Coronary artery (tissue), 2 donors: ENCODE measurements around the gene ANK3.
A peak's percentile ranks its signal among the peaks of the same experiment; 100 is the strongest.

Experiments used
- DNase-seq: peaks from one replicate; pipeline ENCODE4 v3.0.0-alpha.2; 2017; ENCODE audit warnings: low spot score
- H3K27ac ChIP-seq, 2 donors: fragments of 200-600 bp; sonication (generic); one replicate each; pipeline ENCODE4 v1.5.1; 2016 to 2019
- H3K4me3 ChIP-seq: fragments of 200-600 bp; sonication (generic); 2 replicates; pipeline ENCODE4 v1.5.1; 2016; ENCODE audit warnings: mild to moderate bottlenecking, moderate library complexity
- CTCF ChIP-seq: fragments of 200-600 bp; sonication (generic); IDR thresholded peaks from one replicate; pipeline ENCODE4 v1.5.1; 2019; ENCODE audit warnings: antibody characterized with exemption

ANK3 gene

DNA sequence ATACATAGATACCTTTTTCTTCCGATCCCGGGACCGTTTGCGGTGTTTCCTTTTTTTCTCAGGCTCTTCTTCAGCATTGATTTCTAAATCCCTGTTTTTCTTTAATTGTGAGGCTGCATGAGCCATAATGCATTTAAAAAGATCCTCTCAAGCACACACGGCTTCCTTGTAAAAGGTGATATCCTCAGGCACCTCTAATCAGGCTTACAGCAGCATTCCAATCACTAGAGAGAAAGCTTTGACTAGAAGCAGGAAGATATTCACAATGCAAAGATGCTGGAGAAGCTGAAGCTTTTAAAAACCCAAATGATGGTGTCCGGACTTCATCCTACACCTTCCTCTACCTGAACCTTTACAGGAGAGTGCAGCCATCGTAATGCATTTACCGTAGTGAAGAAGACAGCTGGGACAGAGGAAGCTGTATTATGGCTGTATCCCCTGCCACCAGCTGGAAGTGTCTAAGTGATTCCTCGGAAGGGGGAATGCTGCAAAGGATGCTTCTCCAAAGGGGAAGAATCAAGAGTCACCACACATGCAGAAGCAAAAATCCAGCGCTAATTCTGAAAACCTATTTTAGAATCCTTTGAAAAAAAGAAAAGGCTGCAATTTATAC is at the start of gene ANK3:
Gene ANK3 (minus strand): TSS at position 463 of the 613 bp plus-strand sequence. CDS start 337 bp downstream, at position 126.
- no peak for DNase-seq
- Histone ChIP-seq H3K4me3 (no peak within 1 kb of the TSS), H3K27ac (no peak within 1 kb of the TSS)
- TF ChIP-seq CTCF = no peak

GRCh38 chr10:60434418-60435046 is 44.9 kb upstream of the ANK3 start:
- Histone ChIP-seq H3K27ac (no peak overlapping the region), H3K4me3 (no peak overlapping the region)
- TF ChIP-seq CTCF = peak; percentile 45
- no peak for DNase-seq

DNA sequence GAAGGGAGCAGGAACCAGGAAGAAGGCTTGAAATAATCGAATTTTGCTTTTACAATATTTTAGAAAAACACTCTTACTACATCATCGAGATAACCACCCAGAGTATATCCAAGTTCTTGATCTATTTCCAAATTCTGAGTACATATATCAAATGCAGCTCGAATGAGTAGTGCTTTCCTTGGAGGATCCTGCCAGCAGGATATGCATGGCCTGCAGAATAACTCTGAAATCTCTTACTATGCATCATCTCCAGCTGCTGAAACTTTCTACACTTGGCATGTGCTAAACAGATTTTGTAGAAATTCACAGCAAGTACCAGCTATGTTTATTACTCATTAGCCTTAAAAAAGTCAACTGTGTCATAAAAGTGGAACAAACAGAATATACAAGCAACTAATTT is 44.0 kb upstream of the ANK3 start:
- DNase-seq = no peak
- TF ChIP-seq CTCF = no peak
- no peak overlapping the region for H3K4me3 ChIP-seq
- peak overlapping the region; percentile 32 to 58 for H3K27ac ChIP-seq

- TF ChIP-seq CTCF = no peak
- Histone ChIP-seq H3K27ac (peak overlapping the region; percentile 36 to 43), H3K4me3 (no peak overlapping the region)
- no peak for DNase-seq
Observed at GRCh38 chr10:60430836-60431597, 41.3 kb upstream of the ANK3 start.

DNA sequence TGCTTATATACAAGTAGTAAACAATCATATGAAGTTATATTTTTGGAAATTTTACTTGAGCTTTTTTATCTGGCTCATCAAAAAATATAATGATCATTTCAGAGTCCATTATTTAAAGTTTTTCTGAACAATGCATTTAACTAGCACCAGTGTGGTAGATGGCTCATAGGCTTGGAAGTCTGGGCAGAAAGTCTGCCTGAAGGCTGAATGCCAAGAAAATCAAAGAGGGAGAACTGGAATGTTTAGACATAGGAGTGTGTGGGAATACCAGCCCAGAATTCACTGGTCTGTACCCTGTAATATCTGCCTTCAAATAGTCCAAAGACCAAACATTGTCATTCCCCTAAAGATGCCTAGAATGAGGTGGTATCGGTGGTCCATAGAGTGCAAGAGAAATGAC is 40.3 kb upstream of the ANK3 start:
- peak overlapping the region; percentile 43 to 78 for H3K27ac ChIP-seq

DNA sequence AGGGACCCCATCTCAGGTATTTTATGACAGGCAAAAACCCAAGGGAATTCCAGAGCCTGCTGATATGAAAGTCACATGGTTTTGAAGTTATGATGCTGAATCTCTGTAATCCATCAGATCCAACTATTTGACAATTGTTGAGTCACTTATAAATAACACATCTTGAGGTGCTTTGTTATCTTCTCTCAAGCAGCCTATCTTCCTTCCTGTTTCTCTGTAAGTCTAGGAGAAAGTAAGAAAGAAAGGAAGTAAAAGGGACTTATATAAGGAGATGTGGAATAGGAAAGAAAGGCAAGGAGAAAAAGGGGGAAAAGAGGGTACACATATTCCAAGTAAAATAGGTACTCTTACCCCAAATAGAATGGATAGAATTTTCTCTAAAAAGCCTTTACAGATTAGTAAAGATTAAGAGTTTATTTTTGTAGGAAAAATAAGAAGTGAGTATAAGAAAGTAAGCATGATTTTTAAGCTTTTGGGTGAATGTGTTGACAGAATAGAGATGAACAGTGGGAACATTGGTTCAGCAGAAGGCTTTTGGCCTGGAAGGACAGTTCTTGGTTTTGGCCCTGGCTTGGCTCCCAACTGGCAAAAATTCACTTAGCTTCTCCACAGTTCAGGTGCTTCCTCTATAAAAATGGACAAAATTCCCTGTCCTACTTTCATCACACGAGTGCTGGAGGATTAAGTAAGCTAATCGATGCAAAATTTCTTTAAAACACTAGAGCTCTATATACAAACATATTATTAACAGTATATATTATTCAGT is 39.6 kb upstream of the ANK3 start:
- TF ChIP-seq CTCF = no peak
- no peak for DNase-seq
- no peak overlapping the region for H3K4me3 ChIP-seq
- peak overlapping the region; percentile 43 to 78 for H3K27ac ChIP-seq

More for the DNA sequence above, 40.3 kb upstream of the ANK3 start:
- H3K4me3 ChIP-seq = no peak overlapping the region
- no peak for DNase-seq
- TF ChIP-seq CTCF = no peak
